Activated gamma-delta T cell treated with anti-CD3 and anti-CD28 coated beads, Interleukin-2, amount 50 U/mL, for 16 hours (primary cell): ENCODE results near the gene USP25.

Experiments
- DNase-seq: peaks from one replicate; pipeline ENCODE4 v3.0.0-alpha.2; 2020; ENCODE audit warnings: low read depth

The USP25 gene

DNA sequence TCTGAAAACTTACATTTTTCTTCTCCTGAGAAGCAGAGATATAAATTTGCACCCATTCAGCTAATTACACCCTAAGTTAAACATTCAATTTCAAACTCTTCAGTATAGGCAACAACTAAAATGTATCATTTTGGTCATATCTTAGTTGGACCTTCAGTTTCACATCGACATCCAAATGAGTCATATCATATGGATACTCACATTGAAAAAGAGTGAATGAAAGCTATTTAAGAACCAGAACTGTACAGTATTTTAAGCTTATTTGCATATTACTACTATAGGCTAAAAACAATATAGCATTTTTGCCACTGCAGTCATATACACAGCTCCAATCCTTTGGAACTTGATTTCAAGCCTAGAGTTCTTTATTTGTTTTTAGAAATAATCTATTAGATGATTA lies 33.6 kb downstream of the USP25 start:
- DNase-seq = no peak

DNA sequence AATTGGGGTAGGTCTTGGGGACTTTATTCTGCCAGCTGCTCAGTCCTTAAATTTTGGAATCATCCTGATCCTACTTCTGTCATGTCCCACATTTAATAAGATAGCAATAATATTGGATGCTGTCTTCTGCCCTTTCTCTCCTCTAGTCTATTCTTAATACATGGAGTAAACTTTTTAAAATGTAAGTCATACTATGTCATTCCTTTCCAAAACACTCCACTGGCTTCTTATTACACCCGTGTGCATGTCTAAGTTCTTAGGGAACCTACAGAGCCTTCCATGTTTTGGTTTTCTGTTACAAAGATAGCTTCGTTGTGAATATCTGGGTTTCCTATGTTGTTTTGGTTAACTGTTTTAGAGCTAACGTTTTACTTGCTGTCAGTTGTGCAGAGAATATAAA lies 35.1 kb downstream of the USP25 start:
- no peak for DNase-seq

DNA sequence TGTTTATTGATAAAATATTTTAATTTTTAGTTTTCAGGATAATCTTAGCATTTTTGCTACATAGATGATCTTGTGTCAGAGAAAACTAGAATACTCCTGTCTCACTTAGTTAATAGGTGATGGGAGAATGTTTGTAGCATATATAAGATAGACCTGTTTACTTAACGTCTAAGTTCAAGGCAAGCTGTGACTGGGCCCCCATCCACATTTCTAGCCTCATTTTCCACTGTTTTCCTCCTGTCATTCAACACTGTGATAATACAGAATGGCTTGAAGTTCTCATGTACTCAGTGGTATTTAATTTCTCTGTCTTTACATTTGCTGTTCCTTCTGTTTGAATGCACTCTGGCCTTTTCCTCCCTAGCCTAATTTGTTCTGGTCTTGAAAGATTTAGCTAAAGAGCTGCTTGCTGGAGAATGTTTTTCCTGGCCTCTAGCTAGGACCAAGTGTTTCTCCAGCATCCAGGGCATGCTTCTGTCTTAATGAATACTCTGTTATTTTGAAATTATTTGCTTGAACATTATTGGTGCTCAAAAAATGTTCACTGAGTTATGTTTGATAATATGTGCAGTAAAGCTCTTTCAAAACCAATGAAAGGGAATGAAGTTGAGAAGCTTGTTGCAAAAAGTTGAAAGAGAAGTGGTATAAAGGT lies 37.3 kb downstream of the USP25 start:
- no peak for DNase-seq

DNA sequence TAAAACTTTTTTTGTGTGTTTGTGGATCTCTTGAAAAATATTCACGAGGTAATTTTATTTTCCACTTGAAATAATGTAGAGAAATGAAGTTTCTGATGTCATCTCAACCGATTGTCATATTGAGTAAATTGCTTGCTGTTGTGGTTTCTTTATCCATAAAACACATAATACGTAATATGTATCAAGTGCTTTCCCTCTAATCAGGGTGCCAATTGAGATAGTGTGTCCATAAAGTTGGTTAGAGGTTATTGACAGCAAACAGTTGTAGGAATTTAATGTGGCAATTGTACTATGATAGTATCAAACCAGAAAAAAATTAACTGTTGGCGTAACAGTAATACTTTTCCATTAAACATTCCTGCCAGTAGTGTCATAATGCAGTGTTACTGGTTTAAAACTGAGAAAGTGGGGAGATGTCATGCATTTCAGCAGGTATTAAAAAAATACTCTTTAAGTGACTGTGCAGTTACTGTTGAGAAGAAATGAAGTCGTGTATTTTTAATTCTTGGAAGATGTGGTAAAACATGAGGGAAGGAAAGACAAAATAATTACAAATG lies 38.3 kb downstream of the USP25 start:
- DNase-seq = no peak

DNA sequence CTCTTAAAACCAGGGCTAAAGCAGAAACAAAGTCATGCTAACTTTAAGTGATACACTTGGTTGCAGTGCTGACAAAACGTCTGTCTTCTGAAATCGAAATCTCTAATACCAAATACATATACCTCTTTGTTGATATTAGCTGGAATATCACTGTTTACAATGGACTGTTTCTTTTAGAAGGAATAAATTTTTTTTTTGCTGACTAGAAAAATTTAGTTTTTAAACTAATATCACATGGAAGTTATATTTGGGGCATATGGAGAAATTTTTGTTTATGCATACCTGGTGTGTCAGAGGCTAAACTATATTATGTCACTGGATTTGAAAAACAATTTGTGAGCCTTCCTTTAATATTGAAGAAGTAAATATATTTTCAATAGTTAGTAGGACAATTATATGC lies 39.1 kb downstream of the USP25 start:
- no peak for DNase-seq

DNA sequence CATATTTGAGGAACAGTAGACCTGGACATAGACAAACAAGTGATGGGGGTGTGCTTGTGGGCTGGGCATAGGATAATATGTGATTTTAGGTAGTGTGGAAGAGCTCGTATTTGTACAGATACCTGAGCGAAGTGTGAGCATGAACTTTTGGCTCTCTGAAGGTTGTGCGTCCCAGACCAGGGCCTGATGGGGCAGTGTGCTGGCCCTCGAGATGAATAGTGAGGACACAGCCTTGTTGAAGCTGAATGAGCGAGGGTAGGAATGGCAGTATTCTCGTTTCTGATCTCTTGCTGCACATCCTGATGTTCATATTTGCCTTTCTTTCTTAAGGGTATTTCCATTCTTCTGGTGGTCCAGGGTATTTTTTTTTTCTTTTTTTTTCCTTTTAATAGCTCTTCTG lies 41.5 kb downstream of the USP25 start:
- DNase-seq = no peak

DNA sequence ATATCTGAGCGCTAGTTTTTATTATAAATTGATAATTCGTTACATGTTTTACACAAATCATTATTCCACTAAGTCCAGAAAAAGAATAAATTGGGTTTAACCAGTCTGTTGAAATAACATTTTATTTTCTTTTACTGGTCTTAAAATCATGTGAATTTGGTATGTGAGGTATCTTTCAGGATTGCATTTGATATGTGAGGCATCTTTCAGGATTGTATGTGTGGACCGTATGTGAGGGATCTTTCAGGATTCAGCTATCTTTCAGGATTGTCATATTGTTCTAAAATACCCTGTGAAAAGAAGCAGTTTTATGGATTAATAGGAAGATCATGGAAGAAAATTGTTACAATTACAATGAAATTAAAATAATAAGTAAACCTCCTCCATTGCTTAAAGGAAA lies 42.9 kb downstream of the USP25 start:
- DNase-seq = no peak

DNA sequence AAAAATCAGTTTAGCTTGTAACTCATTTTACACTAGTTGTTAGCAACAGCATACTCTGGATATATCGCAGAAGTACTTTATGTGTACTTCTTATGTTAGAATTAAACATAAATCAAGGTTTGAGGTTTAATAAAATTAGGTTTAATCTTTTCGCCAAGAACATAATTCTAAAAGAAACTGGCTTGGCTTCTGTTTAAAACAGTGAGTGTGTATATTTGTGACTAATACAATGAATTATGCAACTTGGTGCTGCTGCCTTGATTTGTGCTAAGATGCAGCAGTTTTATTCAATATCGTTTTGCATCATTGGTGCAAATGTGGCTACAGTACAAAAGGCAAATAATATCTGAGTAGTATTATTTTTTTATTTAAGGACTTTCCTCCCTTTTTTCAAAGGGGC lies 44.8 kb downstream of the USP25 start:
- DNase-seq = no peak

DNA sequence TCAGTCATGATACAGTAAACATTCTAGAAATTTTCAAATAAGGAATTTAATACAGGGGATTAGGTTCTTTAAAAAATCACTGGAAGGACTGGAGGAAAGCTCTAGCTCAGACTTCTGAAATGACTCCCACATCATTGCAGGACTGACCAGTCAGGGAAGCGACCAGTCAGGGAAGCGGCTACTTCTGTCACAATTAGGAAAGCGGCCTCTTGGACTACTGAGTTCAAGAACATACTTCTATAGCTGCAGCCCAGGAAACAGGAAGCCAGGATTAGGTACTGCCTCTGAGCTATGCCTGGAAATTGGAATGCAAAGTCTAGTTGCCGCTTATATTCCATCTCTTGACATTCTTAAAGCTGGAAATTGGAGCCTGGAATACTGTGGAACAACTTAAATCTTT lies 45.5 kb downstream of the USP25 start:
- no peak for DNase-seq

DNA sequence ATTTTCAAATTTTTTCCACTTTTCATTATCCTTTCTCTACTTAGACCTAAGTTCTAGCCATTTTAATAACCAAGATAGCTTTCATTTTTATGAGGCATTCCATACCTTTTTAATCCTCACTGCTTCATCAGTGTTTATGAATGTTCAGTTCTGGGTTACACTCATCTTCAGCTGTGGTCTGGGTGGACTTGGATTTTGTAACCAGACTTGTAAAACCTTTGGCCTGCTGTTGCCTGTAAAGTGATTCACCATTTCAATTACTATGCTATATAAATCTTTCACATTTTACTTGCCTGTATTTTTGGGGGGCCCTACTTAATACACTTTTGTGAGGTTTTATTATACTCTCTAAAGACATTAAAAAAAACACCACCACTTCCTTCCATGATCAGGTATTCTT lies 46.2 kb downstream of the USP25 start:
- no peak for DNase-seq

DNA sequence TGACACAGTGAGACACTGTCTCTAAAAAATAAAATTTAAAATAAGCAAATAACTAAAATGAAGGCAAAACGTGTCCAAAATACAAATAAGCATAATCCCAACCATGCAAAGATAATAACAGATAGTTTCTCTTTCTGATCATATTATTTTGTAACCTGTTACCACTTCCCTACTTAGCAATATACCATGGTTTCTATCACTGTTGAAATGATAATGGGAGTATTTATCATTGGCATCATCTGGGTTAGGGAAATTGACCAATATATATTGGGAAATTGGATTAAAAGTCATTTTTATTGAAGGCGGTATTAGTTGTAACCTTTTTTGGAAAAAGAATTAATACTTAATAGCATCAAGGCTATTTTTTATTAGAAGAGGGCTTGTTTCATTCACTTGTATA lies 47.0 kb downstream of the USP25 start:
- no peak for DNase-seq

DNA sequence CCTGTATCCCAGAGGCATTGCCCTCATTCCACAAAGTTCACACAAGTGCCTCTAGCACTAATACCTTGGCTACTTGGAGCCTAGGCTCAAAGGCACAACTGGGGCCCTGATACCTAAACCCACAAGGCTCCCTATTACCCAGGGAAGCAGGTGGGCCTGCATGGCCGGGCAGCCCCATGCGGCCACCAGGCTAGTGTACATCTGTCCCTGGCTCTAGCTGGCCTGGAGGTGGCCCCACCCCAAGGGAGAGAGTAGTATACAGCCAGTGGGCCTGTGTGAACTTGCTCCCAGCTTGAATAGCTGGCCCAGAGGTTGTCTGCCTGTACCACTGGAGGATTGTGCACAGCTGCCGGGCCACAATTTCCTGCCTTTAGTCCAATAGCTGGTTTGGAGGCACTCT lies 52.2 kb downstream of the USP25 start:
- DNase-seq = no peak

DNA sequence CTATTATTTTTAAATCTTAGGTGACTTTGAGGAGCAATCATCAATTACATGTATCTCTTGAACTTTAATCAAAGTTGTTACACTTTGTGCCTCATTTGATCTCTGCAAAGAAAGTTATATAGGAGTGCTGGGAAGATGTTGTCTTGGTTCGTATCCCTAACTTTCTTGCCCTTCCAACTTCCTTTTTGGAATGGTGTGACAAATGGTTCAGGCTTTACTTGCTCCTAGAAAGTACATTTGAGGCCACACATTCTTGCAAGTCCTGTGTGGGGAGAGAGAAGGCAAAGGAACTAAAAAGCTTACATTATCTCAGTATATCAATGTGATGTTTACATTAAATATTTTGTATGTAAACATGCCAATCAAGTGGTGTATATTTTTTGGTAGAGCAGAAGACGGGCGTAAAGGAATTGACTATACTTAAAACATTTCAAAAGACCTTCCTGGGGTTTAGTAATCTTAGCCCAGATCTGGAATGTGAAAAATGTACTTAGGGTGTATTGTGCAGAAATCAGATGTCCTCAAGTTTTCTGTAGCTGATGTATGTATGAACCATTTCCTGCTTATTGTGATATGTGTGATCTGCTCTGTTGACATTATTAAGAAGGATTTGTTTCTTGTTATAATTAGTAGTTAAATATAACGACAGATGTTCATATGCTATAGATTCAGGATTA lies 59.2 kb downstream of the USP25 start:
- DNase-seq = no peak

DNA sequence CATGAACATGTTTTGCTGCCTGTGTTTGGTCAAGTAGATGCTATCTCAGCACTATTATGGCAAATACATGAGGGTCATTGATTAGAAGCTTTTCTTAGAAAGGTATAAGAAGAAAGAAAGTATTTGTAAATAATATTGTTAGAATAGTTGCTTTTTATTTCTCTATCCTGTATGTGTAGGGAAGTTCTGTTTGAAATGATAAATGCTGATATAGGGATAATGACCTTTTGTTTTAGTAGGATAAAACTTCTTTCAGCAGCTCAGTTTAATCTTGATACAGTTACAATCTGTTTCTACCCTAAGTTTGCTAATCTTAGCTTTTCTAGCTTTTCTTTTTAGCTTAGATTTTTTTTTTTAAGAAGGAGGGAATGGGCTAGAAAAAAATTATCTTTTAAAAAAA lies 63.3 kb downstream of the USP25 start:
- DNase-seq = no peak

DNA sequence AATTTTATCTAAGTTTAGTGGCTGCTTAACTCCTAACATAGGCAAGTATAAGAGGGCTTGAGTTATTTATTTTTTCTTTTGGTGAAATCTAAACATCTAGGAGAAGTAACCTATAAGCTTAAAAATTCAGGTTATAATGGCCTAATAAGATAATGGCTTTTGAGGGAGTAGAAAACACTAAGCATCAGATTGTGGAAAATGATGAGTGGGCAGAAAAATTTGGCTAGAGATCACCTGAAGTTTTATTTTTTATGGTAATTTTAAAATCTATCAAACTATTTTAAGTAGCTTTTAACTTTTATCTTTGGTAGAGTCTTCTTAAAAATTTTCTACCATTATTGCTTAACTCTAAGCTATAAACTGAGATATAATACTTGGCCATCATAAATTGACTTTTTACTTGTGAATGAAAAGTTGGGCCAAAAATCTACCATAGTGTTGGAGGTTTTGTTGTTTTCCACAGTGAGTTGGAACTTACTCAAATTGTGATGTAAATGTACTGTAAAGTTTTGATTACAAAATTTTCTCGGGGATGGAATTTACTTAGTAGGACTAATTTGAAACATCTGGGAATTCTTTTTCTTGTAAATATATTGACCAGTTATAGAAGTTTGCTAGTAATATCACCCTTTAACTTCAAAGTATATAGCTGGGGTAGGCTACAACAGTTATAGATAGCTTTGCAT lies 63.9 kb downstream of the USP25 start:
- DNase-seq = no peak

DNA sequence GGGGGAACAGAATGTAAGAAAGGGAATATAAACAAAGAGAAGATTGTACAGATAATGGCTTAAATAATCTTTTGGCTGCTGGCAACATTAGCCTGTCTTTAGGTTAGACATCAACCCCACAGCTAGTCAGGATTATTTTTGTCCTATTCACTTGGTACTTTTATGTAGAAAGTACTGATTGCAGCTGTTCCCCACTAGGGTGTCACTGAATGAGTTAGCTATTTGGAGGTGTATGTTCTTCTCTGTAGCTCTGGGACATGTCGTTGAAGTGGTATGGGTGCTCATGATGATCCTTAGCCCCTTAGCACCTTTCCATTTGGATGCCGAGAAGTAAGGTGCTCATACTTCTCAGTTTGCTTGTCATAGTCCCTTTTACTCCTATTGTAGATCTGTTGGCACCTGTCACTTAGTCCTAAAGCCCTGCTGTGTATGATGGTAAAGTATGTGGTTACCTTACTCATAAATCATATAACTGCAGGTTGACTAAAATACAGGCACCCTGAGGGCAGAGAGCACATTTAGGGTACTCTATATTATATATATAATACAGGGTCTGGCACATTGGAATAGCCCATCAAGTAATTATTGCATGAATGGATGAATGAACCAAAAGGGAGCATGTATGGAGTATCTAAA lies 64.6 kb downstream of the USP25 start:
- DNase-seq = no peak

DNA sequence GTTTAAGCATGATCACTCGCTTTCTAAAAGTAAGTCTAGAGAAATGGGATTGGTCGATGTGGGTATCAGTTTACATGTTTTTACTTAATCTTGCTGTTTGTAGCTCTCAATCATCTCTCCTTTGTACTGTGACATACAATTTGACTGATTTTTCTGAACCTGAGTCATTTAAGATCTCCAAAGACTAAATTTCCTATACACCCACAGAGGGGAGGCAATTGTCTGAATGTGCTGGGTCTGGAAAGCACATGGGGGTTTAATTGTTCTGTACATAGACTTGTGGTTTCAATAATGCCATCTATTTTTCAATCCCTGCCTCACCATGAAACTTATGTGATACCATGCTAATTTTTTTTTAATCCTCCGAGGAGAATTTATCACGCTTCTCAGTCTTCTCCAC lies 65.8 kb downstream of the USP25 start:
- no peak for DNase-seq

DNA sequence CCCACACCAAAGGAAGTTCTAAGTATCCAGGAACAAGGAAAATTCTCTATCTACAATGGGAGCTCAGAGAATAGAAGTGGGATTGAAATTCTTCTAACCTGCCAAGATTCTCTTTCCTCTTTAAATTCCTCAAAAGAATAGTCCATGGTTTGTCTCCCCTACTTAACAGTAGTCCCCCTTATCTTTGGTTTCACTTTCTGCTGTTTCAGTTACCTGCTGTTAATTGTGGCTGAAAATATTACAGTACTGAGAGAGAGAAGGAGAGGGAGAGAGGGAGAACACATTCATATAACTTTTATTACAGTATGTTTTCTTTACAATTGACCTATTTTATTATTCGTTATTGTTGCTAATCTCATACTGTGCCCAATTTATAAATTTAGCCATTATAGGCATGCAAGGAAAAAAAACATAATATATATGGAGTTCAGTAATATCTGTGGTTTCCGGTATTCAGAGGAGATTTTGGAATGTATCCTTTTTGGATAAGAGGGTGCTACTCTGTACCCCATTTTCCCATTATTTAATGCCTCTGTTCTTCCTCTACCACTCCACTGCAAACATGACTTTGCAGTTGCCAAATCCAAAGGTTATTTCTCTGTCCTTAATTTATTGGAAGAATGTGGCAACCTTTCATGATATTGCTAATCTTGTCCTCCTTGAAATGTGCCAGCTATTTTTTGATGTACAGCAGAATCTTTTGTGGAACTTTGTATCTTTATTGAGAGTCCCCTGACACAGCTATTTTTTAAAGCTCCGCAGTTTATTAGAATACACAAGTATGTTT lies 68.0 kb downstream of the USP25 start:
- DNase-seq = no peak

DNA sequence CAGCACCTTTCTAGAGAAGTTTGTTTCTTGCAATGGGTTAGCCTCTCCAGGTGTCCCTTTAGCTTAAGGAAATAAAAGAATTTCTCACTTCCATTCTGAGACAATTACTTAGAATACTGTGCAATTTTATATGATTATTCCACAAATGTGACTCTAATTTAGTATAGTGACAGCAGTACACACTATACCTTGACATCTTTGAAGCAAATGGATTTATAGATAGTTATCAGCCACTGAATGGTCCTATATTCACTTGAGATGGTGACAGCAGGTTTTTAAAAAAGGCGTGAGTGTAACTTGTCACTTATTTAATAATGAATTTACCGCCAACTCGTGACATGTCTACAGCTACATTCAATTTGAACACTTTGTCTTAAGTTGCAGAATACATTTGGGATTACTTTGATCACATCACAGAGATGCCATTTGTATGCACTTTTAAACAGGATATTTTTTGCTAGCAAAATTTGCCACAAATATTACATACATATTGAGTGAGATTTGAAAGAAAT lies 71.6 kb downstream of the USP25 start:
- no peak for DNase-seq

DNA sequence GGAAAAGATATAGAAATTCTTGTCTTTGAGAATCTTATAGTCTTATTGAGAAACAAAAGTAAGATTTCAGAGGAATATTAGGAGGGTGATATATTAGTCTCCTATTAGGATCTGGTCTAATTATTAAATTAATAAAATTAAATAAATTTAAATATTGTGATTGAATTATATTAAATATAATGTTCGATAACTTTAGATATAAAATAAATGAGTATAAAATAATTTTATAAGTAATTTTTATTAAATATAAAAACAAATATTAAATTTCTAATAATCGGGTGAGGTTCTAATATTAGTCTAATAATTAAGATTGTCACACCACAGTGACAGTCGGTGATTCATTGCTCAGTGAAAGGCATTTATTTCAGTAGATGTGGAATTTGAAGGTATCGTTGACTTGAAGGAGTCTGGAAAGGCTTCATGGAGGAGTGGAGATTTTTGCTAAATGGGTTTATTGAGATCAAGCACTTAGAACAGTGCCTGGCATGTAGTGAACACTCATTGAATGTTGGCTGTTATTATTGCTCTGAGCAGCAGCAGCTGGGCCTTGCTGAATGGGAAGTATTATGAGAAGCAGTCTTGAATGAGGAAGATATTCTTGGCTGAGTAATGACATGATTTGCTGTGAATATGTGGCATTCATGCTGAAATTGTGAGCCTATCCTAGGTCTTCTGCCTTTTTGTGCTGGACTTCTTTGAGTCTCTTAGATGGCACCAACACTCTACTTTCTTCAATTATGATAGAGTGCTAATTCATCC lies 74.6 kb downstream of the USP25 start:
- no peak for DNase-seq

DNA sequence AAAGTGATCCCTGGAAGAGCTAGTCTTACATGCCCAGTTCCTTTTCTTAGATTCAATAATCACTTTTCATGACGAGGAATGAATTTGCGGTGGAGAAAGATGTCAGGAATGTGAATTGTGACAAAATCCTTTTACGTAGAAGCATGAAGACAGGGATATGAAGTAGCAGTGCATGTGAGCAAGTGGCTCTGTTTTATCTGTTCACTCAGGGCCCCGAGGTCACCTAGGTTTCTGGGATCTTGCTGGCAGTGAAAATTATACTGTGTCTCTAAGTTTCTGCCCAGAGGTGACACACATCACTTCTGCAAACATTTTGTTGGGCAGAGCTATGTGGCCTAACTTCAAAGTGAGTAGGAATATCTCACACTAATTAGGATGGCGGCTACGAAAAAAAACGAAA lies 79.3 kb downstream of the USP25 start:
- DNase-seq = no peak
